Stimulated activated CD8-positive, alpha-beta memory T cell treated with anti-CD3 and anti-CD28 coated beads, Interleukin-15, amount 100 ng/mL, for 48 hours (primary cell): ENCODE results near the gene IL17REL.

Experiments used
- DNase-seq, 2 donors: peaks; one replicate each; pipeline ENCODE4 v3.0.0-alpha.2; 2020; ENCODE audit warnings: low read depth in 2 of 2

IL17REL gene

DNA sequence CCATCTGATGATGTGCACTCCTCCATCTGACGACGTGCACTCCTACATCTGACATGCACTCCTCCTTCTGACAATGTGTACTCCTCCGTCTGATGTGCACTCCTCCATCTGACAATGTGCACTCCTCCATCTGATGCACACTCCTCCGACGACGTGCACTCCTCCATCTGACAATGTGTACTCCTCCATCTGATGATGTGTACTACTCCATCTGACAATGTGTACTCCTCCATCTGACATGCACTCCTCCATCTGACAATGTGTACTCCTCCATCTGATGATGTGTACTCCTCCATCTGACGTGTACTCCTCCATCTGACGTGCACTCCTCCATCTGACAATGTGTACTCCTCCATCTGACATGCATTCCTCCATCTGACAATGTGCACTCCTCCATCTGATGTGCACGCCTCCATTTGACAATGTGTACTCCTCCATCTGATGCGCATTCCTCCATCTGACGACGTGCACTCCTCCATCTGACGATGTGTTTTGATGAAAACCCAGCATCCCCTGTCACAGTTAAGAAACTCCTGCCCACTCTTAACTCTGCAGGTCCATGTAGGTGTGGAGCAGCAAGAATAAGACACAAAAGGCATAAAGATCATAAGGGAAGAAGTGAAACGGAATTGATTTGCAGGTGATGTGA lies 9.7 kb upstream of the IL17REL start:
- DNase-seq, result no peak

DNA sequence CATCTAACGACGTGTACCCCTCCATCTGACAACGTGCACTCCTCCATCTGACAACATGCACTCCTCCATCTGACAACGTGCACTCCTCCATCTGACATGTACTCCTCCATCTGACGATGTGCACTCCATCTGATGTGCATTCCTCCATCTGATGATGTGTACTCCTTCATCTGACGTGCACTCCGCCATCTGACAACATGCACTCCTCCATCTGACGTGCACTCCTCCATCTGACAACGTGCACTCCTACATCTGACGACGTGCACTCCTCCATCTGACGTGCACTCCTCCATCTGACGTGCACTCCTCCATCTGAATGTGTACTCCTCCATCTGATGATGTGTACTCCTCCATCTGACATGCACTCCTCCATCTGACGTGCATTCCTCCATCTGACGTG lies 8.0 kb upstream of the IL17REL start:
- no peak for DNase-seq

DNA sequence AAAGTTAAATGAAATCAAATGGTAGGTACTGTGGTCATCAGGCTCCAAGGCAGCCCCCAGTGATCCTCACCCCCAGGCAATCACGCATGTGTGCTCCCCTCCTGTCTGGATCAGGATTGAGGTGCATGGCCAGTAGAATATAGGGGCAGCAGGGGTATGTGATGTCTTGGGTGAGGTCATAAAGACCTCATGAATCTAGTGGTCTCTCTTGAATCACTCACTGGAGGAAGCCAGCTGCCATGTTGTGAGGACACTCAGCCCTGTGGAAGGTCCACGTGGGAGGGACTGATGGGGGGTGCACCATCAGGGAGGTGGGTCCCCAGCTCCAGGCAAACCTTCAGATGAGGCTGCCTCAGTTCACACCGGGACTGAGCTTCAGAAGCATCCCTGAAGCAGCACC lies 6.8 kb upstream of the IL17REL start:
- DNase-seq, result no peak

DNA sequence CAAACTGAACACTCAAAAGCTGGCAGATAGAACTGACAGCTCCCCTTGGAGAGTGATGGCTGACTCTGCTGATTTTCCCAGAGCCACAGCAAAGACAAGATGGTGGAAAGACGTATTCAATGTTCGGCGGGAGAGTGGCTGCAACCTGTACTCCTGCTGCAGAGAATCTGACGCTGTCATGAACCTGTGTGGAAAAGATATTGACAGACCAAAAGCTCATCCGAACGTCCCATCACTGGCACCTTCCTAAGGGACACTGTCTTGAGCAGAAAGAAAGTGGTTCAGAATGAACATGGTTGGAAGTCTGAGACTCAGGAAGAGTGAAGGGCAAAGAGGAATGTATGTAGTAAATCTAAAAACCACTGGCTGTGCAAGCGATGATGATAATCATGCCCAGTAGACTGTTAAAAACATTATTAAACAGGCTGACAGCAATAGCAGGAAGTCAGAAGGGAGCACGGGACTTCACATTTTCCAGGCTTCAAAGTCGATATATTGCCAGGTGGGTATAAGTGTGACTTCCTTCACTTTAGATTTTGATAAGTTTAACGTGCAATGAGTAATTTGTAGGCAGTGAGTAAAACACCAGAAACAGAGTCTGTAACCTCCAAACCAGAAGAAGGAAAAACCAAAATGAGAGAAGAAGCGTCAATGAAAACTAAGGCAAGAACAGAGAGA lies 6.2 kb upstream of the IL17REL start:
- DNase-seq, result no peak

DNA sequence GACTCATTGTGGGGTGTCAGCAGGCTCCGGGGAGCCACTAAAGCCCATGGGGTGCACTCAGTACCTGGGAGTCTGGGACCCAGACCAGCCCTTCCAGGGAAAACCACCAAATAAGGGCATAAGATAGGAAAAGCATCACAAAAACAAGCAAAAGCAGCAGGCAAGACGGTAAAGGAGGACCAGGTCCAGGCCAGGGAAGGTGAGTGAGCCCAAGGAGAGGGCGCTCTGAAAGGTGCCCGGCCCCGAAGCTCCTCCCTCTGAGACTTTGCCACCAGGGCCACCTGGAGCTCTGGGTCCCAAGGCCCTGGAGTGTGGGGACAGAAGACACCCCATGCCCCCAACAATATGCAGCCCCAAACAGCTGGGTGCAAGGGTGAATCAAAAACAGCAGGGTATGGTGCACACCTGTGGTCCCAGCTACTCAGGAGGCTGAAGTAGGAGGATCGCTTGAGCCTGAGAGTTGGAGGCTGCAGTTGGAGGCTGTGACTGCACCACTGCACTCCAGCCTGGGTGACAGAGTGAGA lies 5.2 kb upstream of the IL17REL start:
- DNase-seq, result no peak

DNA sequence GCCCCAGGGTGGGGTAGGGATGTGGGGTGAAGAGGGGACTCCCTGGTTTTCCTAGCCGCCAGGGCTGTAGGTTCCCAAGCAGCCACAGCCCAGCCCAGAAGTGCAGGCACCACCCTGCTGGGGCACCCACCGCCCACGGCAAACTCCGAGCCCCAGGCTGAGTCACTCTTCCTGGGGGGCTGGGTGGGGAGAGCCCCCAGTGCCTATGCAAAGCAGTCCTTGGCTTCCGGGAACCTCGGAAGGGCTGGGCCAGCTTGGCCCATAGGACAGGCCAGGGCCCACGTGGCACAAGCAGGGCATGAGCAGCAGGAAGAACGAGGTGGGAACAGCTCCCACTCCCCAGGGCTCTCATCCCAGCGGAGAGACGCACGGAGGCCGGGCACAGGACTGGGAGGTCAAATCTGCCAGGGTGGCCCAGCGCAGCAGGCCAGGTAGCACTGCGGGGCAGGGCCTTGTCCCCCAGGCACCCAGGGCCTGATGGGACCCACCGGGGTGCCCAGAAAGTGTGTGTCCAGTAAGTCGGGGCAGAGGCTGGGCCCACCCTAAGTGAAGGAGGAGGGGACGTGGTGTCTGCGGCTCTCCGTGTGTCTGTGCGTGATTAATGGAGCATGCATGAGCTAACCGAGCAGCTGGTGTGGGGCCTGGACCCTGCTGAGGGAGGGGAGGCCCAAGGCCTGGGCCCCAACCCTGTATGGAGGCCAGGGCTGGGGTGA lies 4.6 kb upstream of the IL17REL start:
- peak; percentile 82 to 93 for DNase-seq

DNA sequence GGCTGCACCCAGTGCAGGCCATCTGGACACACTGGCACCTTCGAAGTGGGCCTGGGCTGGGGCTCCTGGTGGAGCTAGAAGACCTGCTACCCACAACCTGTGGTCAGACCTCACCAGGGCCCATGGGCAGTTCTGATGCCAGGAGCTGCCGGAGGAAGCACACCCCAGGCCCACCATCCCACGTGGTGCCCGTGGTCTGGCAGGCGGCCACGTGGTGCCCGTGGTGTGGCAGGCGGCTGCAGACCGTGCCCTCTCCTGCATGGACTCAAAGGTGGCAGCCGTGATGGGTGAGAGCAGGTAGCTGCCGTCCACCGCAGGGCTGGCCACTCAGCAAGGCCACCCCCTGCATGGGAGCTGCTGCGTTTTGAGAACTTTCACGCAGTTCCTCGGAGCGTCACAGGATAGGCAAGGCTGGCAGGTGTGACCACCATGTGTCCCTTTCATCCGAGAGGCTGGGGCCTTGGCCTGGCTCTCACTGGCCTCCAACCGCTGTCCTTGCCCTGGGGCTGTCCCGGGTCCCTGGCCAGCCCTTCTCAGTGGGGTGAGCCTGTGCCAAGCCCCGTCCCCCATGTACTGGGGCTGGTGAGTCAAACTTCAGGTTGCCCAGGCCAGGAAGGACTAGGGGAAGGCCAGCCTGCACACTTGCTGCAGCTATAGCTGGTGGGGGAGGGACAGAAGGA lies 3.9 kb upstream of the IL17REL start:
- no peak for DNase-seq

DNA sequence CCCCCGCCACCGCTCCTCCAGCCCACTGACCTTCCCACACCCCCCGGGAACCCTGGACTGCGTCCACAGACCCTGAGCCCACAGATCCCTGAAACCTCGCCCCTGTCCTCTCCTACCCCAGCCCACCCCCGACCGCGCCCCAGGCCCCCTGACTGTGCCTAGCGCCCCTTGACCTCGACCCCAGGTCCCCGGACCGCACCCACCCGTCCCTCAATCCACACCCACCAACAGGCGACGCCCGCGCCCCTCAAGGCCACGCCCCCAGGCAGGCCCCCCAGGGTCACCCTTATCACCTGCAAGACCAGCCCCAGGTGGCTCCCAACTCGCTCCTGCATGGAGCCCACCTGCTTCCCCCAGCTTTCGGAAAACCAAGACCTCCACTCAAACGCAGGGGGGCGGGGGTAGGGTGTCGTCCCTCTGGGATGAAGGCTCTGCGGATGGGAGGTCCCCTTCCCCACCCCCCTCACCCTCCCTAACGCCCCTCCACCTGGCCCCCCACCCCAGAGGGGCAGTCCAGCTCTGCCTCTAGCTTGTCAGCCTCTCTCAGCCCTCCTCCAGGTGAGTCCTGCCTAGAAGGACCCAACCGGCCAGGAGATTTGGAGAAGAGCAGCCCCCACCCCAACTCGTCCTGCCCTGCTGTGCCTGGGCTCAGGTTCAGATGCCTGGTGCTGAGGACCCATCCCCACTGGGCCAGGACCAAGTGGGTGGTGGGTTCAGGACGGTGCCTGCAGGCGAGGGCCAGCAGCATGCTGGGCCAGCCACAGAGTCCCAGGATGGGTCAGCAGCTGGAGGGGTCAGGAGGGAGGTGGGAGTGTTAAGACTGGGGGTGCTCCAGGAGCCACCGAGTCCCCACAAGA lies 3.1 kb upstream of the IL17REL start:
- no peak for DNase-seq

DNA sequence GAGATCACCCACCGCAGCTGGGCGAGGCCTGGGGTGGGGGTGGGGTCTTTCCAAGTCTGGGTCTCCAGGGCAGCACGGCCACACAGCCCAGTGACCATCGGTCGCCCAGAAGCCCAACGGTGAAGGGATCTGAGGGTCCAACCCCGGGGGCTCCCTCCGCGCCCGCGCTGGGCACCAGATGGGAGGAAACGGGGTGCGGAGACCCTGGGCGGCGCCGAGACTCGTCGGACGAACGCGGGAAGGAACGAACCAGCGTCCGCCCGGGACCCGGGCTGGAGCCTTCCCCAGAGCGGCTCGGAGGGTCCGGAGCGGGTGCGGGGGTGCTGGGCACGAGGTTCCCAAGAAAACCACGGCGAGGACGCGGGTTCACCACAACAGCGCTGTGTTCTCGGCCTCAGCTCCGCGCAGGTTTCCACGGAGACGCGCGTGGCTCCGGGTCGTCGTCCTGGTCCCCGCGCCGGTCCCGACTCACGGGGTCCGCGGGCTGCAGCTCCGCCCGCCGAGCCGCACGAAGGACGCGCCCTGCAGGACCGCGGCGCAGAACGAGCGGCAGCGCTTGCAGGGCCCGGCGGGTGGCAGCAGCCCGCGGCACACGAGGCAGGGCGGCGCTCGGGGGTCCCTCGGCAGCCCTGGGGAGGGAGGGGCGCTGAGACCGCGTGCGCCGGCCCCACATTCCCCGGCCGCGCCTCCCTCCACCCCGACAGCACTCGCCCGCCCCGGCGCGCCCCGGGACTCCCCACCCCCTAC lies 2.3 kb upstream of the IL17REL start:
- no peak for DNase-seq

DNA sequence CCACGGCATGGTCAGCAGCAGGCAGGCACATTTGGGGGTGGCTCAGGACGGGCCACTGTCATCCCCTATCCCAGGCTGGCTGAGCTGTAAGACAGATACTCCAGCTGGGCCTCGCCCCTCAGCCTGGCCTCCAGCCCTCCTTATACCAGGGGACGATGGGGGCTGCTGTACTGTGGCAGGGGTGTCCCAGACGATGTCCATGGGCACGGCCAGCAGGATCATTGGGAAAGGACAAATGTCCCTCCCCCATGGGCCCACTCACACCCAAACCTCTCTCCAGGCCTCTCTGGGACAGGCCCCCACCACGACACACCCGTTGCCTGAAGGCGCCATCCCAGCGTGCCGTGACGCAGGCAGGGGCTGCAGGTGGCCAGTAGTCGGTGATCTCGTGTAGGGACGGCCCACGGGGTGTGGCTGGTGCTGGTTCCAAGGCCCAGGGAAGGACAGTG lies 1.5 kb upstream of the IL17REL start:
- no peak for DNase-seq

DNA sequence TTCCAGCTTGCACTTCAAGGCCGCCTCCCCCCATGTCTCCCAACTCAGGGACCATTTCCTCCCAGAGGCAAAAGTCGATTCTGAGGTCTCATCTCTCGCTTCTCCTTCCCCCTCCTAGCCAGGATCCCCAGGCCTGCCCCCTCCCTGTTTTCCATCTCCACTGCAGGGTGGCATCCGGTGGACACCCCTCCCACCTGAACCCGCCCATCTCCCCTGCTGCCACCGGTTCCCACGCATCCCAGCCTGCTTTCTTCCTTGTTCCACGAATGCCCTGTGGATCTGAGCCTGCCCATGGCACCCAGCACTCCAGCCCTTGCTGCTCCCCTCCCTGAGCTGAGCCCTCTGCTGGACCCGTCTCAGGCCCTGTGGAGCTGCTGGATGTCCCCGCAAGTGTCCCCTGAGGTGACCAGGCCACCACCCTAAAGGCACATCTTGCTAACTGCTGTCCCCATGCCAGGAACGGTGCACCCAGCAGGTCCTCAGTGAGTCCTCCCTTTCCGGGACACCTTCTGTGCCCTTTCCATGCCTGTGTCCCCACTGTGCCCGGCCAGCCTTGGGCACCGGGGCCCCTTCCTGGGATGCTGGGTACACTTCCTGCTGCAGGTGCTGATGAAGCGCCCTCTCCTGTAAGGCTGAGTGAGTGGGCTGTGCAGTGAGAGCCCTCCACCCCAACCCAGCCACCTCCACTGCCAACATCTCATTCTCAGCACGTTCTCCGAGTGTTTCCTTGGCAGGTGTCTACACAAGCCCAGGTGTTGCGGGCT lies 936 bp downstream of the IL17REL start:
- DNase-seq, result no peak

DNA sequence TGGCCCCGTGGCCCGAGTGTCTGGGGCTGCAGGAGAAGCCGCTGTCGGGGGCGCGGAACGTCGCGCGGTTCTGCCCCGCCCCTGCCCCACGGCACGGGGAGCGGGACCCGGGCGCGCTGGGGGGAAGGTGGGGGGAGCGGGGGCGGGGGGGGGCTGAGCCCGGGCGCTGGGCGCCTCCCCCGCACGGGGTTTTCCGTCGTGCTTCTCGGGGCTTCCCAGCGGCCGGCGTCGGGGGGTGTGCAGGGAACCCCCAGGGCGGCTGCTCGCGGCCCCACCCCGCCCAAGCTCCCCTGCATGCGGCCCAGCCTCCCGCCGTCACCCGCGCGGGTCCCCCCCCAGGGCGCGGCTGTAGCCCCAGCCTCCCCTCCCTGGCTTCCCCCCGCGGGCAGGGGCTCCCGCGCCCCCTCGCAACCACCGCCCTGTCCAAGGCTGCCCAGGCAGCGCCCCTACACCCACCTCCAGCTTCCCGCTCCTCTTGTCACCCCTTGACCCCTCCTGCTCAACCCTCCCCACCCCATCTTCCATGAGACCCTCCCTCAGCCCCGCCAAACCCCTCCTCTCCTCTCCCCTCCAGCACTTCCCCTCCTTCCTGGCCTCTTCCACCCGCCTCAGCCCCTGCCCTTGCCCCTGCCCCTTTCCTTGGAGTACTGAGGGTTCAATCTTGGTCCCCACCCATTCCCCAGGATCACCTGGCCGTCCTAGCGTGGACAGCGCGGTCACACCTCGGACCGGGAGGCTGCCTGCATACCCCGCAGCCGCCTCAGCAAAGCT lies 1.7 kb downstream of the IL17REL start:
- DNase-seq, result no peak

DNA sequence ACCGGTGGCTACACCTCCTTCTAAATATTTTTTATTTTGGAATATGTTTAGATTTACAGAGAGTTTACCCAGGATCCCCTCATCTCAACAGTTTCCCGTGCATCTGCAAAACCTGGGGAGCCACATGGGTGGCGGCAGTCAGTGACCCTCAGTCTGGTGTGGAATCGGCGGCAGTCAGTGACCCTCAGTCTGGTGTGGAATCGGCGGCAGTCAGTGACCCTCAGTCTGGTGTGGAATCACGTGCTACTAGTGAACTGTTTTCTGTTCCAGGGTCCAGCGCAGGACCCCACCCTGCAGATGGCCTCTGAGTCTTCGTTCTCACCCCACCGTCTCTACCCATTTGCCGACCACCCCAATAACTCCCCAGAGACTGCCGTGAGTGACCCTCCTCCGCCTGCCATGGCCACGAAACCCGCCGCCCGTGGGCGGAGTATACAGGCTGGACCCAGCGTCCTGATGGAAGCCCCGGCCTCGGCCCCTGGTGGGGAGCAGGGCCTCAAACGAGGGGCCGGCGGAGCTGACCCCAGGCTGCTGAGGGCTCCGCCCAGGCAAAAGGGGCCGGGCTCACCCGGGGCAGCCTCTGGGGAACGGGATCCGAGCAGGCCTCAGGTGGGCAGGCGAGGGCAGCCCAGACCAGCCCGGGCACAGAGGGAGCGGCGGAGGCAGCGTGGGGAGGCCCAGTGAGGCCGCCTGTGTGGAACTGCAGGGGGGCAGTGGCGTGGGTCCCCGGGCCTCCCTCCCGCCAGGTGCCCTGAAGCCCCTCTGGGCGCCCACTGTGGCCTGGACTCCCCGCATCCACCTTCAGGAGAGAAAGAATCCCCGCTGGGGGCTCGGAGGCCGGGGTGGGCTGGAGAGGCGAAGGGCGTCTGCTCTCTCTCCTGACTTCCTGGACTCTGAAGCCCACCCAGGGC lies 2.5 kb downstream of the IL17REL start:
- no peak for DNase-seq

DNA sequence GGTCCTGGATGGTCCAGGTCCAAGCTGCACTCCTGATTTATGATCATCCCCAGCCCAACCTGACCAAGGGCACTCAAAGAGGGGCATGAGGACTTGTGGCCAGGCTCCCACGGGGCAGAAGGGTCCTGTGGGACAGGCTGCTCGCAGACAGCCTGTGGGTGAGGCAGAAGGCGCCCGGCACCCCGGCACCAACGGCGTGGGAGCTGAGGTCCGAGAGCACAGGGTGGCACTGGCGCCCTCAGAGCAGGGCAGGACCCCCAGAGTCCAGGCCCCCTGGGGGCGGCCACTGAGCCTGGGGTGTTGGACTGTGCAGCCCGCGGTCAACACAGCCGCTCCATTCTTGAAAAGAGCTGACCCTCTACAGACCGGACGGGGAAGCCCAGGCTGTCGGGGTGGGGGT lies 3.3 kb downstream of the IL17REL start:
- DNase-seq, result no peak

DNA sequence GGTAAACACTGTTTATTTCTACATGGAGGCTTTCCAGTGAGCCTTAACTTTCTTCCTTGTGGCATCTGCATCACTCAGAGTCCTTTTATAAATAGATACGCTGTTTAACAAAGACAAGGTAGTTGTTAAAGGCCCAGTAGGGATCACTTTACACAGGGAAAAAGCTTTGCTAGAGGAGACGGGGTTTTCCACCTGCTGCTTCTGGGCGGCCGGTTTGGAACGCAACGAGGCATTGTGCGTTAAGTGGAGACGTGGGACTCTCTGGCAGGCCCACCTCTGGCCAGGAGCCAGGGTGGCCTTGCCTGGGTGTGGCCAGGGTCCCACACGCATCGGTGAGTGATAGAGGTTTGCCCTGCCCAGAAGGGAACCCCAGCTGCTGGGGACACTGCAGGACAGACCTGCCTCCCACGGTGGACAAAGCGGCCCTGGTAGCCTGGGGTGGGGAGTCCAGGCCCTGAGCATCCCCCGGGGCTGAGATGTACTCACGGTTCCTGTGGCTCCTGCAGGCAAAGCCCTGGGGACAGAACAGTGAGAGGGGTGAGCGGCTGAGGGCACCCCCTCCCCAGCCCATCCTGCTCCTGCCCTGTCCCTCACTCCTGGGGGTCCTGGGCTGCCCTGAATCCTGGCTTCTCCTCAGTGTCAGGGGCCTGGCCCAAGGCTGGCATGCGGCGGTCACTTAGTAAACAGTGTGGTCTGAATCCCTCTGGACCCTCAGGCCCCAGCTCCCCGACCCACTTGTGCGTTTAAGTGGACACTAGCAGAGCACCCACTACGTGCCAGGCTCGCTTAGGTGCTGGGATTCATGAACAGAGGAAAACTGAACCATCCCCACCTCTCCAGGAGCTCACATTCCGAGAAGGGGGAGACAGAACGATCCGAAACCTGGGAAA lies 4.2 kb downstream of the IL17REL start:
- no peak for DNase-seq

DNA sequence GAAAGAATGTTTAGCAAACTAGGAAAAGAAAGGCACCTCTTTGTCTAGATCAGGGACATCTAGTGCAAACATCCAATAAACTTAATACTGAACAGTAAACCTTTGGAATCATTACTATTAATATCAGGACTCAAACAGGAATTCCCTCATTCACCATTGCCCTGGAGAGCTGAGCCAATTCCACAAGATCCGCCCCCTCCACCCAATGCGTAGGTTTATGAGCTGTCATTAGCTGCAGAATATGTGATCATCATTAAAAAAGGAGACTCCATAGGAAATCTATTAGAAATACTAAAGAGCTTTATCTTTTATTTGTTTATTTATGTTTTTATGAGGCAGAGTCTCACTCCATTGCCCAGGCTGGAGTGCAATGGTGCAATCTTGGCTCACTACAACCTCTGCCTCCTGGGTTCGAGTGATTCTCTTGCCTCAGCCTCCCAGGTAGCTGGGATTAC lies 5.5 kb downstream of the IL17REL start:
- no peak for DNase-seq

DNA sequence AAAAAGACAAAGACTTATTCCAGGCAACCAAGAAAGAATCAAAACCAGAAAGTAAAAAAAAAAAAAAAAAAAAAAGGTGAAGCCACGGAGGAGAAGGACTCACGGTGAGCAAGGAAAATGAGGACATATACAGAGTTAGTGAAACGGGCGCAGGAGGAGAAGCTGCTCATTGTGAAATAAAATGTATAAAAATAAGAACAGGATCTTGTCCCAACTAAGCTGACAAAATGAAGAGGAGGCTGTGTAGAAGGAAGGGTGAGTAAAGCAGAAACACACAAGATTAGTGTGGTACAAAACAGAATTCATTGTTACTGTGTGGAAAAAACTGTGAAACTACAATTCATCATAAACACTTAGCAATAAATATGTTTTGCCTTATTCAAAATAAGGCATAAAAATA lies 7.6 kb downstream of the IL17REL start:
- DNase-seq, result no peak
